GM12891 (cell line): ENCODE measurements around the gene ZNF749.
A peak's percentile ranks its signal among the peaks of the same experiment; 100 is the strongest.

Experiments used
- PAX5 ChIP-seq: IDR thresholded peaks from 2 replicates; pipeline ENCODE4 v1.6.1; 2011; ENCODE audit warnings: low read length, moderate library complexity, mild to moderate bottlenecking; ENCODE audit not compliant: insufficient read depth, severe bottlenecking
- POLR2A ChIP-seq: IDR thresholded peaks from 2 replicates; pipeline ENCODE4 v1.6.1; 2011; ENCODE audit warnings: low read depth, low read length, control low read depth
- POLR2AphosphoS5 ChIP-seq: IDR thresholded peaks from 2 replicates; pipeline ENCODE4 v1.6.1; 2011; ENCODE audit warnings: low read depth, low read length, control low read depth
- POU2F2 ChIP-seq: IDR thresholded peaks from 2 replicates; pipeline ENCODE4 v1.6.1; 2011; ENCODE audit warnings: low read depth, mild to moderate bottlenecking, control low read depth, low read length, moderate library complexity
- TAF1 ChIP-seq: IDR thresholded peaks from 2 replicates; pipeline ENCODE4 v1.6.1; 2011; ENCODE audit warnings: low read depth, low read length, control low read depth

- TF ChIP-seq POLR2A, result 0 out of 2 replicates have a peak, but pooled peaks have one; percentile 41
- TF ChIP-seq POLR2AphosphoS5, result peak; percentile 70
- TF ChIP-seq TAF1, result no peak
- TF ChIP-seq POU2F2, result 0 out of 2 replicates have a peak, but pooled peaks have one; percentile 8
- TF ChIP-seq PAX5, result no peak
These were observed 42.3 kb downstream of the ZNF749 start, which contains the start of gene ZNF772 for GRCh38 chr19:57477191-57478008.
